A673 (cell line): Measurements from ENCODE around the gene RNF225.

Source experiments
- CTCF ChIP-seq: fragments of 300-800, 200-600 bp; sonication (generic); conservative IDR thresholded peaks from 2 replicates; pipeline ENCODE4 v1.5.1; 2017; ENCODE audit warnings: low read depth, mild to moderate bottlenecking, antibody characterized with exemption, low read length, moderate library complexity, mixed read lengths
- EZH2 ChIP-seq: fragments of 200-600 bp; sonication (generic); IDR thresholded peaks from 2 replicates; pipeline ENCODE4 v1.6.1; 2017; ENCODE audit warnings: borderline replicate concordance, low read depth, mild to moderate bottlenecking, mixed read lengths, antibody characterized with exemption, low read length; ENCODE audit not compliant: poor library complexity, severe bottlenecking

GRCh38 chr19:58399903-58400302 is 4.4 kb downstream of the RNF225 start:
- TF ChIP-seq CTCF (no peak), EZH2 (no peak)
